ENCODE results near the gene IGFBP3. TPM values are rescaled to one million over a fixed set of nuclear protein-coding genes. Genes with fewer than 3 reads are reported as not detected.

IGFBP3 gene
- total RNA-seq, 1 experiment from 2014 or later, result 237 TPM

- intact Hi-C loops (cut with micrococcal nuclease; ENCODE audit: unreplicated experiment), result loop anchor here (5.0 kb wide), 1 partner anchor 1360 kb away; no protein-coding TSS in a partner anchor
- H3K79me2 ChIP-seq (ENCODE audit: low read depth), result peaks cover 6% of the 10 kb centered on the region; the same call in 1 of the 2 replicates
- no peak overlapping the region for H3K4me2 ChIP-seq
- H2AFZ ChIP-seq, result no peak overlapping the region
- peaks cover 15% of the 10 kb centered on the region for H3K4me1 ChIP-seq (replicated peaks; ENCODE audit: insufficient read depth)
- H4K20me1 ChIP-seq (ENCODE audit: insufficient read depth), result no peaks in the 10 kb centered on the region
- H3K4me3 ChIP-seq, result no peak overlapping the region
- H3K27me3 ChIP-seq (ENCODE audit: insufficient read depth, low read depth), result no peaks in the 10 kb centered on the region
- H3F3A ChIP-seq (ENCODE audit: insufficient read depth, low read depth), result no peaks in the 10 kb centered on the region
- no peaks in the 10 kb centered on the region for H3K9me3 ChIP-seq (ENCODE audit: insufficient read depth, low read depth)
- no peaks in the 10 kb centered on the region for H3K36me3 ChIP-seq (ENCODE audit: low read depth)
- DNase-seq, result no peak
- CTCF ChIA-PET, result interaction anchor here (1.2 kb wide), 1 partner anchor 25 kb away, joined by 3 read pairs; no protein-coding TSS in a partner anchor
- TF ChIP-seq EZH2 (IDR thresholded peaks at IDR 0.05; ENCODE audit: low read depth), result no peak
- TF ChIP-seq CTCF (conservative IDR thresholded peaks at IDR 0.05), result no peak
- H3K9me2 ChIP-seq (ENCODE audit: insufficient read depth), result no peaks in the 10 kb centered on the region
- POLR2A ChIA-PET (ENCODE audit: unreplicated experiment), result no interaction called here
- no TSS peak for BruUV-seq (replicated peaks)
- H3K27ac ChIP-seq, result no peak overlapping the region
Measured at GRCh38 chr7:45892407-45893035, 28.6 kb downstream of the IGFBP3 start.

- H3K27ac ChIP-seq, result no peak overlapping the region
- peak in 1 of 2 experiments; percentile 4 for DNase-seq
- no peak overlapping the region for H3K4me3 ChIP-seq
- H3K79me2 ChIP-seq (ENCODE audit: low read depth), result peaks cover 14% of the 10 kb centered on the region
- H3K9me3 ChIP-seq (ENCODE audit: insufficient read depth, low read depth), result no peaks in the 10 kb centered on the region
- H2AFZ ChIP-seq, result no peak overlapping the region
- CTCF ChIA-PET, result interaction anchor here (0.6 kb wide), 1 partner anchor 904 kb away, joined by 8 read pairs; no protein-coding TSS in a partner anchor
- no TSS peak for BruUV-seq (replicated peaks)
- H3F3A ChIP-seq (ENCODE audit: insufficient read depth, low read depth), result peaks cover 7% of the 10 kb centered on the region
- H3K4me1 ChIP-seq (replicated peaks; ENCODE audit: insufficient read depth), result peaks cover 23% of the 10 kb centered on the region
- no peak overlapping the region for H3K4me2 ChIP-seq
- H3K27me3 ChIP-seq (ENCODE audit: insufficient read depth, low read depth), result no peaks in the 10 kb centered on the region
- H3K9me2 ChIP-seq (ENCODE audit: insufficient read depth), result no peaks in the 10 kb centered on the region
- H3K36me3 ChIP-seq (ENCODE audit: low read depth), result no peaks in the 10 kb centered on the region
- H4K20me1 ChIP-seq (ENCODE audit: insufficient read depth), result no peaks in the 10 kb centered on the region
- intact Hi-C loops (cut with micrococcal nuclease; ENCODE audit: unreplicated experiment), result loop anchor here (1.0 to 5.0 kb wide), 5 partner anchors 26 to 1361 kb away; no protein-coding TSS in a partner anchor
- TF ChIP-seq CTCF (conservative IDR thresholded peaks at IDR 0.05) (no peak; the same call in 1 of the 2 replicates), EZH2 (IDR thresholded peaks at IDR 0.05; ENCODE audit: low read depth) (no peak)
- POLR2A ChIA-PET (ENCODE audit: unreplicated experiment), result interaction anchor here (0.6 to 0.7 kb wide), 2 partner anchors 29 to 708 kb away, joined by 4 to 6 read pairs; no protein-coding TSS in a partner anchor
Measured at GRCh38 chr7:45891462-45892402, 29.3 kb downstream of the IGFBP3 start.

- Histone ChIP-seq H3K4me1 (replicated peaks; ENCODE audit: insufficient read depth) (peaks cover 30% of the 10 kb centered on the region), H3K4me3 (no peak overlapping the region), H3K36me3 (ENCODE audit: low read depth) (no peaks in the 10 kb centered on the region), H3K4me2 (no peak overlapping the region), H3K27ac (no peak overlapping the region), H3F3A (ENCODE audit: insufficient read depth, low read depth) (peaks cover 14% of the 10 kb centered on the region), H3K27me3 (ENCODE audit: insufficient read depth, low read depth) (no peaks in the 10 kb centered on the region), H3K9me2 (ENCODE audit: insufficient read depth) (no peaks in the 10 kb centered on the region), H2AFZ (no peak overlapping the region), H3K9me3 (ENCODE audit: insufficient read depth, low read depth) (no peaks in the 10 kb centered on the region), H3K79me2 (ENCODE audit: low read depth) (peaks cover 17% of the 10 kb centered on the region), H4K20me1 (ENCODE audit: insufficient read depth) (no peaks in the 10 kb centered on the region)
- TF ChIP-seq CTCF (conservative IDR thresholded peaks at IDR 0.05), result peak; percentile 98
- TF ChIP-seq EZH2 (IDR thresholded peaks at IDR 0.05; ENCODE audit: low read depth), result no peak
- DNase-seq, result peak in 1 of 2 experiments; percentile 50
- BruUV-seq (replicated peaks), result no TSS peak
- intact Hi-C loops (cut with micrococcal nuclease; ENCODE audit: unreplicated experiment), result loop anchor here (1.0 to 5.0 kb wide), 5 partner anchors 26 to 1361 kb away; no protein-coding TSS in a partner anchor
- POLR2A ChIA-PET (ENCODE audit: unreplicated experiment), result interaction anchor here (0.7 kb wide), 1 partner anchor 30 kb away, joined by 6 read pairs; no protein-coding TSS in a partner anchor
- CTCF ChIA-PET, result interaction anchor here (0.6 to 1.2 kb wide), 3 partner anchors 29 to 1328 kb away, joined by 3 to 8 read pairs (median 5); no protein-coding TSS in a partner anchor
Measured at GRCh38 chr7:45890902-45891461, 30.1 kb downstream of the IGFBP3 start.
